SJSA1 (cell line): ENCODE data around the gene FA2H. TPM values are rescaled to one million over a fixed set of nuclear protein-coding genes. Genes with fewer than 3 reads are reported as not detected.
"Not testable (repeated sequence)": the region's sequence is repeated elsewhere in the genome, so short reads cannot be mapped to it uniquely, and the experiment has no call there.

Experiments
- DNase-seq, 2 experiments: peaks; one replicate each; pipeline ENCODE4 v3.0.0-alpha.2; 2015 to 2020; ENCODE audit warnings: low spot score in 2 of 2, low read depth in 1 of 2
- H3K27ac ChIP-seq: fragments of 250-450 bp; sonication (Bioruptor Pico); 2 replicates; pipeline ENCODE4 v1.5.1; 2020; ENCODE audit warnings: mild to moderate bottlenecking, moderate library complexity
- H3K27me3 ChIP-seq: fragments of 250-450 bp; sonication (Bioruptor Pico); replicated peaks from 2 replicates; pipeline ENCODE4 v1.5.1; 2020; ENCODE audit warnings: mild to moderate bottlenecking, moderate library complexity
- H3K36me3 ChIP-seq: fragments of 250-450 bp; sonication (Bioruptor Pico); 2 replicates; pipeline ENCODE4 v1.5.1; 2020; ENCODE audit warnings: mild to moderate bottlenecking
- H3K4me1 ChIP-seq: fragments of 250-450 bp; sonication (Bioruptor Pico); replicated peaks from 2 replicates; pipeline ENCODE4 v1.6.1; 2021; ENCODE audit warnings: mild to moderate bottlenecking
- H3K4me3 ChIP-seq: fragments of 250-450 bp; sonication (Bioruptor Pico); 2 replicates; pipeline ENCODE4 v1.5.1; 2020; ENCODE audit warnings: mild to moderate bottlenecking
- H3K9me3 ChIP-seq: fragments of 250-450 bp; sonication (Bioruptor Pico); replicated peaks from 2 replicates; pipeline ENCODE4 v1.5.1; 2020; ENCODE audit warnings: mild to moderate bottlenecking
- total RNA-seq: library from RNA; depleted of rRNA; stranded (reverse); fragments of >200 nt; shearing (Covaris generic); gene quantifications from 2 replicates; pipeline ENCODE4 v1.2.3, GENCODE V29; 2014

Gene FA2H
- total RNA-seq, 1 experiment from 2014 or later = not detected

GRCh38 chr16:74788108-74788507, 13.5 kb upstream of the FA2H start:
- Histone ChIP-seq H3K27ac (no peak overlapping the region), H3K36me3 (no peaks in the 10 kb centered on the region), H3K4me1 (no peaks in the 10 kb centered on the region), H3K4me3 (no peak overlapping the region), H3K9me3 (no peaks in the 10 kb centered on the region), H3K27me3 (no peaks in the 10 kb centered on the region)
- DNase-seq = peak in 1 of 2 experiments; percentile 6

- H3K27me3 ChIP-seq = no peaks in the 10 kb centered on the region; the same call in 1 of the 2 replicates
- H3K4me3 ChIP-seq = no peak overlapping the region
- no peaks in the 10 kb centered on the region for H3K36me3 ChIP-seq
- no peak for DNase-seq
- H3K27ac ChIP-seq = no peak overlapping the region
- H3K4me1 ChIP-seq = no peaks in the 10 kb centered on the region
- no peaks in the 10 kb centered on the region for H3K9me3 ChIP-seq
These were observed 10.4 kb upstream of the FA2H start for GRCh38 chr16:74785031-74785430.

- Histone ChIP-seq H3K4me3 (no peak overlapping the region), H3K36me3 (no peaks in the 10 kb centered on the region), H3K4me1 (peaks cover 10% of the 10 kb centered on the region), H3K9me3 (peaks cover 3% of the 10 kb centered on the region; the same call in 1 of the 2 replicates), H3K27ac (no peak overlapping the region), H3K27me3 (peaks cover 20% of the 10 kb centered on the region)
- DNase-seq = peak in 1 of 2 experiments; percentile 22
These were observed 4.0 kb upstream of the FA2H start for GRCh38 chr16:74778646-74779045.

- H3K4me1 ChIP-seq = peaks cover 10% of the 10 kb centered on the region
- H3K27me3 ChIP-seq = peaks cover 33% of the 10 kb centered on the region
- H3K9me3 ChIP-seq = peaks cover 3% of the 10 kb centered on the region; the same call in 1 of the 2 replicates
- no peaks in the 10 kb centered on the region for H3K36me3 ChIP-seq
- no peak overlapping the region for H3K4me3 ChIP-seq
- DNase-seq = no peak
- no peak overlapping the region for H3K27ac ChIP-seq
These were observed 2.3 kb upstream of the FA2H start for GRCh38 chr16:74776926-74777325.

- H3K27me3 ChIP-seq = peaks cover 33% of the 10 kb centered on the region
- DNase-seq = no peak
- H3K4me3 ChIP-seq = no peak overlapping the region
- no peaks in the 10 kb centered on the region for H3K36me3 ChIP-seq
- peaks cover 10% of the 10 kb centered on the region for H3K4me1 ChIP-seq
- no peak overlapping the region for H3K27ac ChIP-seq
- H3K9me3 ChIP-seq = peaks cover 3% of the 10 kb centered on the region; the same call in 1 of the 2 replicates
These were observed 635 bp upstream of the FA2H start for GRCh38 chr16:74775255-74775654.

GRCh38 chr16:74773446-74774222, 986 bp downstream of the FA2H start:
- Histone ChIP-seq H3K9me3 (peaks cover 3% of the 10 kb centered on the region; the same call in 1 of the 2 replicates), H3K36me3 (no peaks in the 10 kb centered on the region), H3K4me3 (no peak overlapping the region), H3K4me1 (peaks cover 10% of the 10 kb centered on the region), H3K27me3 (peaks cover 35% of the 10 kb centered on the region), H3K27ac (no peak overlapping the region)
- DNase-seq = peak in 1 of 2 experiments; percentile 25

- H3K4me3 ChIP-seq = no peak overlapping the region
- no peak overlapping the region for H3K27ac ChIP-seq
- peak in 1 of 2 experiments; percentile 18 for DNase-seq
- H3K4me1 ChIP-seq = peaks cover 10% of the 10 kb centered on the region
- peaks cover 3% of the 10 kb centered on the region; the same call in 1 of the 2 replicates for H3K9me3 ChIP-seq
- no peaks in the 10 kb centered on the region for H3K36me3 ChIP-seq
- H3K27me3 ChIP-seq = peaks cover 42% of the 10 kb centered on the region
These were observed 2.8 kb downstream of the FA2H start for GRCh38 chr16:74771656-74772315.

GRCh38 chr16:74770831-74771526, 3.6 kb downstream of the FA2H start:
- Histone ChIP-seq H3K4me1 (peaks cover 10% of the 10 kb centered on the region), H3K4me3 (no peak overlapping the region), H3K27ac (no peak overlapping the region), H3K36me3 (no peaks in the 10 kb centered on the region), H3K27me3 (peaks cover 42% of the 10 kb centered on the region), H3K9me3 (peaks cover 3% of the 10 kb centered on the region; the same call in 1 of the 2 replicates)
- no peak for DNase-seq

GRCh38 chr16:74769586-74770190, 4.9 kb downstream of the FA2H start:
- H3K36me3 ChIP-seq = no peaks in the 10 kb centered on the region
- H3K4me3 ChIP-seq = no peak overlapping the region
- DNase-seq = no peak
- H3K27me3 ChIP-seq = peaks cover 32% of the 10 kb centered on the region
- H3K4me1 ChIP-seq = peaks cover 6% of the 10 kb centered on the region
- H3K27ac ChIP-seq = no peak overlapping the region
- H3K9me3 ChIP-seq = peaks cover 3% of the 10 kb centered on the region; the same call in 1 of the 2 replicates

GRCh38 chr16:74768239-74768638, 6.4 kb downstream of the FA2H start:
- H3K9me3 ChIP-seq = no peaks in the 10 kb centered on the region
- H3K4me1 ChIP-seq = no peaks in the 10 kb centered on the region
- no peak for DNase-seq
- peaks cover 18% of the 10 kb centered on the region for H3K27me3 ChIP-seq
- H3K27ac ChIP-seq = no peak overlapping the region
- H3K36me3 ChIP-seq = no peaks in the 10 kb centered on the region
- no peak overlapping the region for H3K4me3 ChIP-seq

GRCh38 chr16:74767749-74768148, 6.9 kb downstream of the FA2H start:
- Histone ChIP-seq H3K27ac (no peak overlapping the region), H3K4me1 (no peaks in the 10 kb centered on the region), H3K4me3 (no peak overlapping the region), H3K36me3 (no peaks in the 10 kb centered on the region), H3K27me3 (peaks cover 14% of the 10 kb centered on the region), H3K9me3 (no peaks in the 10 kb centered on the region)
- DNase-seq = no peak

- Histone ChIP-seq H3K27ac (no peak overlapping the region), H3K4me1 (no peaks in the 10 kb centered on the region), H3K27me3 (peaks cover 9% of the 10 kb centered on the region; the same call in 1 of the 2 replicates), H3K9me3 (no peaks in the 10 kb centered on the region), H3K4me3 (no peak overlapping the region), H3K36me3 (no peaks in the 10 kb centered on the region)
- DNase-seq = no peak
These were observed 7.9 kb downstream of the FA2H start for GRCh38 chr16:74766729-74767128.

- H3K4me3 ChIP-seq, H3K27ac ChIP-seq, H3K27me3 ChIP-seq, DNase-seq, H3K9me3 ChIP-seq, H3K36me3 ChIP-seq, H3K4me1 ChIP-seq: not testable (repeated sequence)
These were observed 10.4 kb downstream of the FA2H start for GRCh38 chr16:74764184-74764583.
